Hepatocyte (in vitro differentiated cells): ENCODE results near the gene SNX19.

ENCODE experiments used
- CTCF ChIP-seq: fragments of 200-600 bp; sonication (generic); IDR thresholded peaks from 2 replicates; pipeline ENCODE4 v1.5.1; 2016; ENCODE audit warnings: antibody characterized with exemption, mild to moderate bottlenecking; ENCODE audit not compliant: poor library complexity
- EZH2 ChIP-seq: fragments of 200-600 bp; sonication (generic); IDR thresholded peaks from 2 replicates; pipeline ENCODE4 v1.6.1; 2016; ENCODE audit warnings: antibody characterized with exemption, mild to moderate bottlenecking, borderline replicate concordance
- EZH2phosphoT487 ChIP-seq: fragments of 200-600 bp; sonication (generic); IDR thresholded peaks from one replicate; pipeline ENCODE4 v1.6.1; 2018; ENCODE audit warnings: antibody characterized with exemption, mild to moderate bottlenecking, low read depth, moderate library complexity; ENCODE audit not compliant: unreplicated experiment, severe bottlenecking

DNA sequence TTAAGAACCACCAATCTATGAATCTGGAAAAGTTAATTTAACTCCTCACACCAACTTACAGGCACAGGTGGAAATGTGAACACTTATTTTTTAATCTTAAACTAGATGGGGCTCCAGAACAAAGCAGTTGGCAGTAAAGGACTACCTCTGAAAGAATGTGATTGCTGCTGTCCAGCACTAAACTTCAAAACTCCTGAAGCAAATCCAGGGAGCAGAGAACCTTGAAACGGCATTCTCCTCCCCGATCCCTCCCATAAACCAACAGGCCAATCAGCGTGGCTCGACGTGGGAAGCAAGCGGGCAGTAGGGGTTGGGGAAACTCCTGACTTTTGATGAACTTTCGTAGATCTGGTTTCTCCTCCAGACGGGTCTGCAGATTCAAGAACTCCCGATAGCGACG lies 5.0 kb downstream of the SNX19 start:
- no peak for TF ChIP-seq EZH2
- TF ChIP-seq CTCF = no peak
- TF ChIP-seq EZH2phosphoT487 = no peak
